Measurements from ENCODE around the gene EHD1. TPM values are rescaled to one million over a fixed set of nuclear protein-coding genes. Genes with fewer than 3 reads are reported as not detected.

EHD1 gene
- total and polyA plus RNA-seq, 2 of the 4 experiments (the other 2 are of a cell fraction), result 107 to 209 TPM

DNA sequence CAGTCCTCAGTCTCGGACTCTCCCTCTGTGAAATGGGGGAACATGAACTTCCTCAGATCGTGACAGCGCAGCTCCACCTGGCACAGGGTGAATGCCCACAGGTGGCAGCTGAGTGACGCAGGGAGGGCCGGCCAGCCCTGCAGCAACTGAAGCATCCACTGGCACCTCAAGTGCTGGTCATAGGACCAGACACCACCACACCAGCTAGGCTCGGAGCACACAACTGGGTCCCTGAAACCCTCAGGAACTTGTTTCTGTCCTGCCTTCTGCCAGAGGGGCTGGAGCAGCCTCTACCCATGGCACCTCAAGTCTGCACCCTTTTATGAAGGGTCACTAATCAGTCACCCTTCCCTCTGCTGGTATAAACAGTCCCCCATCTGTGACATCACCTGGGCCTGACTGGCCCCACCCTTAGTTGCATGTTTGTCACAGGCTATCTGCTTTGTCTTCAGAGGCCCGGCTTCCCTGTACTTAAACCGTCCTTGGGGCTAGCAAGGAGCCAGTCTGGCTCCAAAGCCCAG is 26.5 kb downstream of the EHD1 start:
- Histone ChIP-seq H3K9me1 (ENCODE audit: insufficient read depth, low read length) (peaks cover 25% of the 10 kb centered on the region), H3K9ac (ENCODE audit: low read depth, low read length) (no peak overlapping the region), H3K36me3 (ENCODE audit: control insufficient read depth, insufficient read depth, low read length) (peaks cover 30% of the 10 kb centered on the region), H3K4ac (ENCODE audit: low read depth, low read length) (0 out of 2 replicates have a peak overlapping the region, but pooled peaks have one; percentile 28), H4K5ac (ENCODE audit: low read depth, low read length) (no peak overlapping the region), H3K4me3 (ENCODE audit: insufficient read depth, low read depth, low read length) (no peak overlapping the region), H3K9me3 (ENCODE audit: control insufficient read depth, insufficient read depth, low read length) (no peaks in the 10 kb centered on the region), H3K4me2 (ENCODE audit: low read depth, low read length) (no peak overlapping the region), H3K79me1 (ENCODE audit: low read depth in 1 of 2, low read length in 2 of 2) (peaks cover 16 to 74% of the 10 kb centered on the region in 2 experiments), H3K4me1 (ENCODE audit: control insufficient read depth, insufficient read depth, low read length) (peaks cover 38% of the 10 kb centered on the region), H2AK9ac (replicated peaks; ENCODE audit: low read depth, low read length, poor library complexity) (peak overlapping the region; percentile 55), H3K27me3 (ENCODE audit: control insufficient read depth, insufficient read depth, low read length) (no peaks in the 10 kb centered on the region), H2AK5ac (ENCODE audit: low read depth, low read length) (peak overlapping the region; percentile 75), H3K23ac (ENCODE audit: low read depth, low read length) (no peak overlapping the region), H3K27ac (ENCODE audit: insufficient read depth, low read length) (no peak overlapping the region), H2BK15ac (ENCODE audit: low read depth, low read length) (no peak overlapping the region), H4K91ac (ENCODE audit: insufficient read depth, low read depth, low read length) (no peak overlapping the region), H4K20me1 (ENCODE audit: insufficient read depth, low read length) (peaks cover 5% of the 10 kb centered on the region; the same call in 1 of the 2 replicates), H3K14ac (replicated peaks; ENCODE audit: low read depth, low read length) (no peak overlapping the region), H2BK20ac (ENCODE audit: low read depth, low read length) (no peak overlapping the region), H3K18ac (ENCODE audit: low read depth, low read length) (no peak overlapping the region), H2AFZ (replicated peaks; ENCODE audit: low read length, poor library complexity) (no peak overlapping the region), H2BK120ac (ENCODE audit: low read depth, low read length) (no peak overlapping the region), H4K8ac (ENCODE audit: low read depth in 2 of 2, low read length in 2 of 2) (no peak overlapping the region), H2BK5ac (ENCODE audit: low read depth, low read length, poor library complexity, severe bottlenecking) (peak overlapping the region; percentile 28), H3K56ac (ENCODE audit: extremely low read depth, insufficient read depth, low read length) (no peak overlapping the region)
- WGBS, 2 experiments (ENCODE audit: extremely low coverage in 2 of 2, insufficient read length in 1 of 2), result 86% methylated on average over 5 of the region's 8 CpGs; no CpG with 5 or more reads in 1 of the 2 experiments
- TF ChIP-seq, protein P1, sequence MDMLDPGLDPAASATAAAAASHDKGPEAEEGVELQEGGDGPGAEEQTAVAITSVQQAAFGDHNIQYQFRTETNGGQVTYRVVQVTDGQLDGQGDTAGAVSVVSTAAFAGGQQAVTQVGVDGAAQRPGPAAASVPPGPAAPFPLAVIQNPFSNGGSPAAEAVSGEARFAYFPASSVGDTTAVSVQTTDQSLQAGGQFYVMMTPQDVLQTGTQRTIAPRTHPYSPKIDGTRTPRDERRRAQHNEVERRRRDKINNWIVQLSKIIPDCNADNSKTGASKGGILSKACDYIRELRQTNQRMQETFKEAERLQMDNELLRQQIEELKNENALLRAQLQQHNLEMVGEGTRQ (IDR thresholded peaks at IDR 0.05; ENCODE audit: low read depth, low read length), result no peak
- TF ChIP-seq, protein P2, sequence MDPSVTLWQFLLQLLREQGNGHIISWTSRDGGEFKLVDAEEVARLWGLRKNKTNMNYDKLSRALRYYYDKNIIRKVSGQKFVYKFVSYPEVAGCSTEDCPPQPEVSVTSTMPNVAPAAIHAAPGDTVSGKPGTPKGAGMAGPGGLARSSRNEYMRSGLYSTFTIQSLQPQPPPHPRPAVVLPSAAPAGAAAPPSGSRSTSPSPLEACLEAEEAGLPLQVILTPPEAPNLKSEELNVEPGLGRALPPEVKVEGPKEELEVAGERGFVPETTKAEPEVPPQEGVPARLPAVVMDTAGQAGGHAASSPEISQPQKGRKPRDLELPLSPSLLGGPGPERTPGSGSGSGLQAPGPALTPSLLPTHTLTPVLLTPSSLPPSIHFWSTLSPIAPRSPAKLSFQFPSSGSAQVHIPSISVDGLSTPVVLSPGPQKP (IDR thresholded peaks at IDR 0.05; ENCODE audit: borderline replicate concordance, low read depth, low read length), result no peak
- no peak for TF ChIP-seq FOS (IDR thresholded peaks at IDR 0.05; ENCODE audit: low read depth, low read length)
- no peak for TF ChIP-seq SMC3 (IDR thresholded peaks at IDR 0.05; ENCODE audit: low read depth, low read length)
- TF ChIP-seq CHD1 (IDR thresholded peaks at IDR 0.05; ENCODE audit: low read depth, low read length), result no peak
- TF ChIP-seq POLR2A (IDR thresholded peaks at IDR 0.05; ENCODE audit: low read depth, low read length), result no peak
- no peak for TF ChIP-seq MAFK (IDR thresholded peaks at IDR 0.05; ENCODE audit: low read depth, low read length)
- TF ChIP-seq RAD21 (IDR thresholded peaks at IDR 0.05; ENCODE audit: low read length), result no peak
- TF ChIP-seq BHLHE40 (IDR thresholded peaks at IDR 0.05; ENCODE audit: low read depth, low read length), result no peak
- no peak for TF ChIP-seq RFX5 (IDR thresholded peaks at IDR 0.05; ENCODE audit: low read depth, low read length)
- TF ChIP-seq NFE2L2 (IDR thresholded peaks at IDR 0.05; ENCODE audit: low read depth, low read length), result no peak
- TF ChIP-seq, protein P3, sequence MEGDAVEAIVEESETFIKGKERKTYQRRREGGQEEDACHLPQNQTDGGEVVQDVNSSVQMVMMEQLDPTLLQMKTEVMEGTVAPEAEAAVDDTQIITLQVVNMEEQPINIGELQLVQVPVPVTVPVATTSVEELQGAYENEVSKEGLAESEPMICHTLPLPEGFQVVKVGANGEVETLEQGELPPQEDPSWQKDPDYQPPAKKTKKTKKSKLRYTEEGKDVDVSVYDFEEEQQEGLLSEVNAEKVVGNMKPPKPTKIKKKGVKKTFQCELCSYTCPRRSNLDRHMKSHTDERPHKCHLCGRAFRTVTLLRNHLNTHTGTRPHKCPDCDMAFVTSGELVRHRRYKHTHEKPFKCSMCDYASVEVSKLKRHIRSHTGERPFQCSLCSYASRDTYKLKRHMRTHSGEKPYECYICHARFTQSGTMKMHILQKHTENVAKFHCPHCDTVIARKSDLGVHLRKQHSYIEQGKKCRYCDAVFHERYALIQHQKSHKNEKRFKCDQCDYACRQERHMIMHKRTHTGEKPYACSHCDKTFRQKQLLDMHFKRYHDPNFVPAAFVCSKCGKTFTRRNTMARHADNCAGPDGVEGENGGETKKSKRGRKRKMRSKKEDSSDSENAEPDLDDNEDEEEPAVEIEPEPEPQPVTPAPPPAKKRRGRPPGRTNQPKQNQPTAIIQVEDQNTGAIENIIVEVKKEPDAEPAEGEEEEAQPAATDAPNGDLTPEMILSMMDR (conservative IDR thresholded peaks at IDR 0.05; ENCODE audit: low read depth, low read length), result no peak
- TF ChIP-seq RCOR1 (IDR thresholded peaks at IDR 0.05; ENCODE audit: insufficient replicate concordance, low read length), result no peak
- TF ChIP-seq MXI1 (IDR thresholded peaks at IDR 0.05; ENCODE audit: borderline replicate concordance, low read depth, low read length), result no peak
- no peak for TF ChIP-seq CEBPB (IDR thresholded peaks at IDR 0.05; ENCODE audit: low read depth, low read length)
- no peak for ATAC-seq (ENCODE audit: low read depth)
- dilution Hi-C loops (cut with HindIII; ENCODE audit: low sequenced_read_pairs, unreplicated experiment), result no loop called here
- CTCF ChIA-PET, result interaction anchor here (1.4 kb wide), 1 partner anchor 36 kb away, joined by 3 read pairs; no protein-coding TSS in a partner anchor
- no peak for DNase-seq
- in situ Hi-C loops (cut with MboI; ENCODE audit: low sequenced_read_pairs), result no loop called here
- POLR2A ChIA-PET (ENCODE audit: unreplicated experiment), result no interaction called here
- no TSS peak for BruUV-seq (replicated peaks)
- intact Hi-C loops (cut with micrococcal nuclease), result no loop called here

All from IMR-90 (cell line).